Panc1 (cell line): ENCODE results near the gene CSMD2.

ENCODE experiments used
- REST ChIP-seq, 2 experiments: IDR thresholded peaks; 2 replicates each; pipeline ENCODE4 v1.6.1; 2011 to 2012; ENCODE audit warnings: low read depth in 2 of 2, control low read depth in 1 of 2, low read length in 1 of 2, mild to moderate bottlenecking in 1 of 2, moderate library complexity in 1 of 2; ENCODE audit not compliant: insufficient read depth in 1 of 2
- TF ChIP-seq, protein P1 (sequence below): fragments of 450-650 bp; IDR thresholded peaks from 2 replicates; pipeline ENCODE4 v1.5.1; 2017; ENCODE audit warnings: mild to moderate bottlenecking

- TF ChIP-seq, protein P1, sequence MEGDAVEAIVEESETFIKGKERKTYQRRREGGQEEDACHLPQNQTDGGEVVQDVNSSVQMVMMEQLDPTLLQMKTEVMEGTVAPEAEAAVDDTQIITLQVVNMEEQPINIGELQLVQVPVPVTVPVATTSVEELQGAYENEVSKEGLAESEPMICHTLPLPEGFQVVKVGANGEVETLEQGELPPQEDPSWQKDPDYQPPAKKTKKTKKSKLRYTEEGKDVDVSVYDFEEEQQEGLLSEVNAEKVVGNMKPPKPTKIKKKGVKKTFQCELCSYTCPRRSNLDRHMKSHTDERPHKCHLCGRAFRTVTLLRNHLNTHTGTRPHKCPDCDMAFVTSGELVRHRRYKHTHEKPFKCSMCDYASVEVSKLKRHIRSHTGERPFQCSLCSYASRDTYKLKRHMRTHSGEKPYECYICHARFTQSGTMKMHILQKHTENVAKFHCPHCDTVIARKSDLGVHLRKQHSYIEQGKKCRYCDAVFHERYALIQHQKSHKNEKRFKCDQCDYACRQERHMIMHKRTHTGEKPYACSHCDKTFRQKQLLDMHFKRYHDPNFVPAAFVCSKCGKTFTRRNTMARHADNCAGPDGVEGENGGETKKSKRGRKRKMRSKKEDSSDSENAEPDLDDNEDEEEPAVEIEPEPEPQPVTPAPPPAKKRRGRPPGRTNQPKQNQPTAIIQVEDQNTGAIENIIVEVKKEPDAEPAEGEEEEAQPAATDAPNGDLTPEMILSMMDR = no peak
- TF ChIP-seq REST (IDR thresholded peaks at IDR 0.05; ENCODE audit: insufficient read depth in 1 of 2, low read depth in 2 of 2, low read length in 1 of 2) = no peak
Observed at GRCh38 chr1:34115233-34115632, 49.8 kb downstream of the CSMD2 start.
